NCI-H187 (cell line): ENCODE data around the gene AKR7A3.

Experiments
- DNase-seq, 2 experiments: peaks; one replicate each; lab custom pipeline; 2025; lab: John Stamatoyannopoulos, UW

Gene AKR7A3

GRCh38 chr1:19251305-19252196 is 37.0 kb downstream of the AKR7A3 start, which contains the start of the genes EMC1 and MRTO4:
Gene EMC1, minus strand, starts transcription at chr1:19251524. Its CDS starts 15 bp downstream, at chr1:19251509.
Gene MRTO4, plus strand, starts transcription at chr1:19251805. Its CDS starts 31 bp downstream, at chr1:19251836.
- peak; percentile 69 to 70 for DNase-seq

- no peak for DNase-seq
Observed at GRCh38 chr1:19250629-19251304, 37.8 kb downstream of the AKR7A3 start.

- no peak for DNase-seq
Observed at GRCh38 chr1:19240673-19241538, 47.7 kb downstream of the AKR7A3 start.

GRCh38 chr1:19239876-19240275 is 48.7 kb downstream of the AKR7A3 start:
- no peak for DNase-seq

- DNase-seq: no peak
Observed at GRCh38 chr1:19234224-19234623, 54.3 kb downstream of the AKR7A3 start.
